GM21423 (cell line): ENCODE measurements around the gene MAML1.
"Not testable (repeated sequence)": the region's sequence is repeated elsewhere in the genome, so short reads cannot be mapped to it uniquely, and the experiment has no call there.

Experiments
- ATAC-seq: cut with Tn5 transposase; IDR thresholded peaks from one replicate; pipeline ENCODE4 v1.9.1; 2021; ENCODE audit warnings: mild to moderate bottlenecking, moderate library complexity; ENCODE audit not compliant: unreplicated experiment

The MAML1 gene, protein sequence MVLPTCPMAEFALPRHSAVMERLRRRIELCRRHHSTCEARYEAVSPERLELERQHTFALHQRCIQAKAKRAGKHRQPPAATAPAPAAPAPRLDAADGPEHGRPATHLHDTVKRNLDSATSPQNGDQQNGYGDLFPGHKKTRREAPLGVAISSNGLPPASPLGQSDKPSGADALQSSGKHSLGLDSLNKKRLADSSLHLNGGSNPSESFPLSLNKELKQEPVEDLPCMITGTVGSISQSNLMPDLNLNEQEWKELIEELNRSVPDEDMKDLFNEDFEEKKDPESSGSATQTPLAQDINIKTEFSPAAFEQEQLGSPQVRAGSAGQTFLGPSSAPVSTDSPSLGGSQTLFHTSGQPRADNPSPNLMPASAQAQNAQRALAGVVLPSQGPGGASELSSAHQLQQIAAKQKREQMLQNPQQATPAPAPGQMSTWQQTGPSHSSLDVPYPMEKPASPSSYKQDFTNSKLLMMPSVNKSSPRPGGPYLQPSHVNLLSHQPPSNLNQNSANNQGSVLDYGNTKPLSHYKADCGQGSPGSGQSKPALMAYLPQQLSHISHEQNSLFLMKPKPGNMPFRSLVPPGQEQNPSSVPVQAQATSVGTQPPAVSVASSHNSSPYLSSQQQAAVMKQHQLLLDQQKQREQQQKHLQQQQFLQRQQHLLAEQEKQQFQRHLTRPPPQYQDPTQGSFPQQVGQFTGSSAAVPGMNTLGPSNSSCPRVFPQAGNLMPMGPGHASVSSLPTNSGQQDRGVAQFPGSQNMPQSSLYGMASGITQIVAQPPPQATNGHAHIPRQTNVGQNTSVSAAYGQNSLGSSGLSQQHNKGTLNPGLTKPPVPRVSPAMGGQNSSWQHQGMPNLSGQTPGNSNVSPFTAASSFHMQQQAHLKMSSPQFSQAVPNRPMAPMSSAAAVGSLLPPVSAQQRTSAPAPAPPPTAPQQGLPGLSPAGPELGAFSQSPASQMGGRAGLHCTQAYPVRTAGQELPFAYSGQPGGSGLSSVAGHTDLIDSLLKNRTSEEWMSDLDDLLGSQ

GRCh38 chr5:179732412-179732917 lies at the start of gene MAML1:
MAML1 (plus strand) TSS chr5:179732822; CDS start chr5:179733113, 291 bp downstream.
- peak; percentile 95 for ATAC-seq

DNA sequence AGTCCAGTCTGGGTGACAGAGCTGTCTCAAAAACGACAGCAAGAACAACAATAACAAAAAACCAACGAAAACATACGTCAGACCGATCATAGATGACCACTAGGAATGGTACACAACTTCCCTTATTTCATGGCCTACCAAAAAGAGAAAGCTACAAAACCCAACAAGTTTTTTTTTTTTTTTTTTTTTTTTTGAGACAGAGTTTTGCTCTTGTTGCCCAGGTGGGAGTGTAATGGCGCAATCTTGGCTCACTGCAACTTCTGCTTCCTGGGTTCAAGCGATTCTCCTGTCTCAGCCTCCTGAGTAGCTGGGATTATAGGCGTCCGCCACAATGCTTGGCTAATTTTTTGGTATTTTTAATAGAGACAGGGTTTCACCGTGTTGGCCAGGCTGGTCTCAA lies 43.4 kb upstream of the MAML1 start:
- not testable (repeated sequence) for ATAC-seq

- no peak for ATAC-seq
Measured at GRCh38 chr5:179694561-179694960, 38.1 kb upstream of the MAML1 start.

GRCh38 chr5:179696603-179697002 lies 36.0 kb upstream of the MAML1 start:
- no peak for ATAC-seq

DNA sequence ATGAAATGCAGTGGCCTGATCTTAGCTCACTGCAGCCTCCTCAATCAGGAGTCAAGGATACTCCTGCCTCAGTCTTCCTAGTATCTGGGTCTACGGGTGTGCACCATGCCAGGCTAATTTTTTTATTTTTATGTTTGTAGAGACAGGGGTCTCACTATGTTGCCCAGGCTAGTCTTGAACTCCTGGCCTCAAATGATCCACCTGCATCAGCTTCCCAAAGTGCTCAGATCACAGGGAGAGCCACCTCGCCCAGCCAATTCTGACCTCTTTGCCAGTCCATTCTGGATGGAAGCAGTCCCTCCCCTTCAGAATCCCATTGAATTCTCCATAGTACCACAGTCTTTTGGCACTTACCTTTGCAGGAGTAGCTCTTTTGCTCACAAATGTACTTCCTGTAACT lies 35.5 kb upstream of the MAML1 start:
- no peak for ATAC-seq

DNA sequence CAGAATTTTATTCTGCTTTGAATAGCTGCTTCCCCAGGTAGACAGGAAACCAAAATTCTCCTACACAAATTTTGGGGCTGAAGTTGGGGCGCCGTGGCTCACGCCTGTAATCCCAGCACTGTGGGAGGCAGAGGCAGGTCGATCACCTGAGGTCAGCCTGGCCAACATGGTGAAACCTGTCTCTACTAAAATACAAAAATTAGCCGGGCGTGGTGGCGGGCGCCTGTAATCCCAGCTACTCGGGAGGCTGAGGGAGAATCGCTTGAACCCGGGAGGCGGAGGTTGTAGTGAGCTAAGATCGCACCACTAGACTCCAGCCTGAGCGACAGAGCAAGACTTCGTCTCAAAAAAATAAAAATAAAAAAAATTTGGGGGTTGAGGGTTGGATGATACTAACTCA lies 35.1 kb upstream of the MAML1 start:
- not testable (repeated sequence) for ATAC-seq

- peak; percentile 91 for ATAC-seq
Measured at GRCh38 chr5:179697993-179698934, 34.4 kb upstream of the MAML1 start.

DNA sequence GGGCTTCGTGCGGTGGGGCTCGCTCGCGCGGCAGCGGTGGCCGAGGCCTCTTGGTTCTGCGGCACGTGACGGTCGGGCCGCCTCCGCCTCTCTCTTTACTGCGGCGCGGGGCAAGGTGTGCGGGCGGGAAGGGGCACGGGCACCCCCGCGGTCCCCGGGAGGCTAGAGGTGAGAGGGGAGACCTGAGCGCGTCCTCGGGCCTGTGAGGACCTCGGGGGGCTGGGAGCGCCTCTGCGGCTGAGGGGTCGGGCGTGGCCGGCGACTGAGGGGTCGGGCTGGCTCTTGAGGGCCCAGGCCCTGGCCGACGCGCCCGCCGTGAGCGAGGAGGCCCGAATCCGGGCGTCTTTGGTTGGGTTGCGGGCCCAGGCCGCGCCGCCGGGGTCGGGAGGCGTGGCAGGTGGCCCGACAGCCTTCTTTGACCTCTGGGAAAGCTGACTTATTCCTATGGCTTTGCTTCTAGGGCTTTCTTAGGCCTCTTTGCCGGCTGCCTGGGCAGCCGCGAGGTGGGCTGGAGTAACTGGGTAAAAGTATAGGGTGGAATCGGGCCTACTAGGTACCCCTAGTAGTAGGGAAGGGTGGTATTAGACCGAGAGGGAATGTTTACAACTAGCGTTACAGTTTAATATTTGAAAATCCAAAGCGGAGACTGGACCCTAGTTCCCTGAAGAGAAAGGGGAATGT lies 33.5 kb upstream of the MAML1 start, which contains the start of gene CANX:
Gene CANX (plus strand): TSS at position 33 of the 681 bp plus-strand sequence. CDS start 6,715 bp downstream, outside the sequence.
- ATAC-seq, result no peak

DNA sequence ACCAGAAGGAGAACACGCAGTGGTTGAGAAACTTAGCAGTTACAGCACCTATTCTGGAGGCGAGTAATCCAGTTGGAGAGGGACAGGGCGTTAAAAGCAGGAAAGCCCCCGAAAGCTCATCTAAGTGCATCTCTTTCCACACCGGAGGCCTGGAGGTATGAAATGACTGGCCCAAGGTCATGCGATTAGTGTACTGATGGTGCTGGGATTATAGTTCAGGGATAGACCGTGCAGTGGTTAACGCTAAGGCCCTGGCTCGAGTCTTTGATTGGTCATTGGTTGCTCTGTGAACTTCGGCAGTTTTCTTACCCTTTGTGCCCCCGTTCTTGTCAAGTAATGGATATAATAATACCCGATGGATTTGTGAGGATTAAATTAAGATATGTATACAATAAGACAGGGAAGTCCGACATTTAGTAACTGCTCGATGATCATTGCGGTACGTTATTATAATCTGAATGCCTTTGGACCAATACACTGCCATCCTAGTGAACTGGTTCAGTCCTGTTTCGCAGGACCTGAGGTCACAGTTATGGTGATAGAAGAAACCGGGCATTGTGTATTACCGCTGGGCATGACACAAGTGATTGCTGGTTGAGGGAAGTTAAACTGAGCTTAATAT lies 32.9 kb upstream of the MAML1 start:
- ATAC-seq, result no peak

GRCh38 chr5:179700401-179700918 lies 32.2 kb upstream of the MAML1 start:
- ATAC-seq, result no peak

GRCh38 chr5:179716286-179716685 lies 16.3 kb upstream of the MAML1 start:
- no peak for ATAC-seq

DNA sequence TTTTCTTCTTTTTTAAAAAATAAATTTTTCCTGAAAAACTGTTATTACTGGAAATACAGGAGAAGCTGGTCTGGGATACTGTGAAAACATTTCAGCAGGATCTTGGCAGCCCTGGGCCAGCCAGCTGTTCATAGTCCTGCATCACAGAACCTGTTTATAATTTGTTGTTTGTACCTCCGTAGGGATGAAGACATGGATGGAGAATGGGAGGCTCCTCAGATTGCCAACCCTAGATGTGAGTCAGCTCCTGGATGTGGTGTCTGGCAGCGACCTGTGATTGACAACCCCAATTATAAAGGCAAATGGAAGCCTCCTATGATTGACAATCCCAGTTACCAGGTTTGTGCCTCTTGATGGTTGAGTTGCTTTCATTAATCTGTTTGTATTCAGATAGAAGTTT lies 12.4 kb upstream of the MAML1 start:
- ATAC-seq, result no peak

GRCh38 chr5:179724163-179724562 lies 8.5 kb upstream of the MAML1 start:
- no peak for ATAC-seq

DNA sequence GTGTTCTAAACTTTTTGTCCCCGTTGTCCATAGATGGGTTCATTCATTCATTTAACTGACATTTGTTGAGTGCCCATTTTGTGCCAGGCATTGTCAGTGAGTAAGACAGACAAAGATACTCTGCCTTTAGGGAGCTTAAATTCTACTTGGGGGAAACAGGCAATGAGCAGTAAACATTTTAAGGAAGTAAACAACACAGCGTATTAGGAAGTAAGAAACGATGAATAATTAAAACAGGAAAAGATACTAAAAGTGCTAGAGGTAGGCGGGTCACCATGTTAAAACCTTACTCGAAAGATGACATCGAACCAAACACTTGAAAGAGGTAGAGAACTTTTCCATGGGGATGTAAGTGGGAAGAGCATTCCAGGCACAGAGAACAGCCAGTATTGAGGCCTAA lies 5.5 kb upstream of the MAML1 start:
- ATAC-seq, result no peak

DNA sequence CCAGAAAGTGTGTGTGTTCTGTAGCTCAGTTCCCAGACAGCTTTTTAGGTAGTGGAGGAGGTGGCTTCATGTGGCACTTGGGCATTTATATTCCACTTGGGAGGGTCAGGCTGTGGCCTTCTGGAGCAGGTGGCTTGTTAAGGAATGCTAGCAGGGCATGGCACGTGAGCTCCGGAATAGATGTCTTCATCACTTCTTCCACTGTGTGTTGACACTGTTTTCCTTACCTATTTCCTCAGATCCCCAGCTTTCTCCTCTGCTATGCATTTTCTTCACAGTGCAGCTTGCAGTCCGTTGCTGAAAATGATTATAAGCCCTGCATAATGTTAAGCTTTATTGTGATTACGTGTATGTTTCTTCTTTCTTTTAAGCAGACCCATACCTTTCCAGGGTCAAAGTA lies 3.3 kb upstream of the MAML1 start:
- no peak for ATAC-seq

DNA sequence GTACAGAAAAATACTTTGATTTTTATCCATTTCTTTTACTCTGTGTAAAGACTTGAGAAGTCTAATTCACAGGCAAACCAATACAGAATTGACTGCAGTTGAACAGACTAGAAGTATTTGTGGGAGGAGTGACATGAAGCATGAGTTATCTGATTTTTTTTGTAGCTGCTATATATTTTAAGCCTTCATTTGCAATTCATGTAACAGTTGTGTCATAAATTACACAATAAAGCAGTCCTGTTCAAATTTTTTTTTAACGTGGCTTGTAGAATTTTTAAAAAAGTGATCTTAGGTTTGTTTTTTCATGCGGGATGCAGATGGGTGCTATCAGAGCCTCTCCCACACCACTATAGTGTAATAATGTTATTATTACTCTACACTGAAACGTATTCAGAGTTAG lies 2.9 kb upstream of the MAML1 start:
- no peak for ATAC-seq

DNA sequence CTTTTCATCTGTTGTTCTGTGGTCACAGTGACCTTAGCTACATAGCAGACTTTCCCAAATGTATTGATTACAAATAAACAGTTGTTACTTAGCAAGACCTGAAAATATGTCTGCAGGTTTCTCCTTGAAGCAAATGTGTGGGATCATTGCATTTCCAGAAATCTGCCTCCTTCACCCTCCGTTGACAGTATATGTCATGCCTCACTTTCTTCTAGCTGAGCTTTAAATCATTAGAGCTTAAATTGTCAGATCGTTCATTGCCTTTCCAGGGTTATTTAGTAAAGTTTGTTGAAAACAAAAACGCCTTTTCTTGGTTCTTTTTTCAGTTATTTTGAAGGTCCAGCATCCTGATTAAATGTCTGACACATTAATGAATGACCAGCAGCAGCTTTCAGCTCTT lies 2.3 kb upstream of the MAML1 start:
- ATAC-seq, result no peak

GRCh38 chr5:179730852-179731251 lies 1.8 kb upstream of the MAML1 start:
- ATAC-seq, result no peak
